GM18519 (cell line): ENCODE results near the gene LMAN2L.

Experiments used
- ATAC-seq: cut with Tn5 transposase; IDR thresholded peaks from one replicate; pipeline ENCODE4 v1.9.1; 2021; ENCODE audit warnings: mild to moderate bottlenecking, moderate library complexity; ENCODE audit not compliant: unreplicated experiment, low FRiP score

LMAN2L gene

GRCh38 chr2:96739633-96740428 lies at the start of gene LMAN2L:
Gene LMAN2L (minus strand): TSS chr2:96740064. CDS start chr2:96740040, 24 bp downstream.
- ATAC-seq, result peak; percentile 88

- no peak for ATAC-seq
Measured at GRCh38 chr2:96789245-96789617, 49.4 kb upstream of the LMAN2L start.

DNA sequence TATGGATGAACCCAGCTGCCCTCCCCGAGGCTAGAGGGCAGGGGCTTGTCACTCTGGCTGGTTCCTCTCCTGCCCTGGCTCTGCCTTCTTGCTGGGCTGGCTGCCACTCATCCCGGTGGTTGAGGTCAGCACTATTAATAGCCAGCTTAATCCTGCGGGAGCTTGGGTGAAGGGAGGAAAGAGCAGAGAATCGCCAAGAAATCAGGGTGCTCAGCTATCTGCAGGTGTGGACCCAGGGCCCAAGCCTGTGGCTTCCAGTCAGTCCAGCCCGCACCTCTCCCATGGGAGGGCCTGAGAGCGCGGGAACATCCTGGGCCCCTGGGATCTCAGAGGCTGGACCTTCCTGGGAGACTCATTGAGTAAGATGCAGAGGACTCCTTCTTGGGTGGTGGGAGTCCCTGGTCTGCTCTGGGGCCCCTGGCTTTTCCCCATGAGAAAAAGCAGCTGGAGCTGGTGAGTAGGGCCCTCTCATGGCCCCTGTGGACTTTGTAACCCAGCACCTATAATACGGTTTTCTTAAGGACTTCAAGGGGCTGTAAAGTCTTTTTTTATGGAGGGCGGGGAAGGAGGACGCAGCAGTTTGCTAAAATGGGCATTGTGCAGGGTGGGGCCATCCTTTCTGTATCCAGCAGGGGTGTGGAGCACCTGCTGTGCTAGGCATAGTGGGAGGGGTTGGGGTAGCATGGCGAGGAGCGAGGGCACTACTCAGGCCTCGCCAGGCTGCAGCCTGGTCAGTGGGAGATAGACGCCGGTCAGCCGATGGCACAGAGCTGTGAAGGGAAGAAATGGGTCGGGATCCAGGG lies 48.8 kb upstream of the LMAN2L start:
- ATAC-seq, result no peak

DNA sequence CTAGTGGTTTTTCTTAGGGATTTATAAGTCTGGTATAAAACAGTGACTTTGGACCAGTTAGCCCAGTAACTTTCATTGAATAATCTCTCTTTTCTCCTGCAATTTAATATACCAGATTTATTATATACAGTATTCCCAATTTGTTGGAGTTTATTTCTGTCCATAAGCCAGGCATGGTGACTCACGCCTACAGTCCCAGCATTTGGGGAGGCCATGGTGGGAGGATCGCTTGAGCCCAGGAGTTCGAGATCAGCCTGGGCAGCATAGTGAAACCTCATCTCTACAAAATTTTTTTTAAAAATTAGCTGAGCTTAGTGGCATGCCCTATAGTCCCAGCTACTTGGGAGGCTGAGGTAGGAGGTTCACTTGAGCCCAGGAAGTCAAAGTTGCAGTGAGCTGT lies 47.5 kb upstream of the LMAN2L start:
- no peak for ATAC-seq

DNA sequence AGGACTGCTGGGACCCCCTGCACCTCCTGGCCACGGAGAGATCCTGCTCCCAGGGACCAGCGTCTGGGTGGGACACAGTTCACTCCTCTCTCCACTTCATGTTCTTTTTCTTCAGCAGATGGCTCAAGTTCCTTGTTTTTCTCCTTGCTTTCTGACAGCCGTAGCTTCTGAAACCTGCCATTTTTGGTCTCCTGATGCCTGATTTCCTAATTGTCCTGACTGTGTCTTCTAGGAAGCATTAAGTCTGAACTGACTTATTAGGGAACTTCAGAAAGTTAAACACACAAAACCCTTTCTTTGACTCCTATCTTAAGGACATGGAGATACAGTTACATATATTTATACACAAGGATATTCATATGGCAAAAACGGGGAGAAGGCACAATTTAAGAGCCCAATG lies 43.5 kb upstream of the LMAN2L start:
- no peak for ATAC-seq

DNA sequence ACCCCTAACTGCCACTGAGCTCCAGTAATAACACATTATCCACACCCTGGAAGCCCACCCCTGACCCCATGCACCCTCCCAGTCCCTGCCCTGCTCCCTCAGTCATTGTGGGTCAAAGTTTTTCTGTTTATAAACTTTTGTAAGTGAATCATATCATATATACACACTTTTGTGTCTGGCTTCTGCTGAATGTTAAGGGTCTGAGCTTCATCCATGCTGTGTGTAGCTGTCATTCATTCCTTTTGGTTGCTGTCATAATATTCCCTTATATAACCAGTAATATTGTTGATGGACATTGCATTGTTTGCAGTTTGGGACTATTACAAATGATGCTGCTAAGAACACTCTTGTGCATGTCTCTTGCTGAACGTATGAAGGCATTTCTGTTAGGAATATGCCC lies 35.3 kb upstream of the LMAN2L start:
- no peak for ATAC-seq

GRCh38 chr2:96773922-96774321 lies 34.1 kb upstream of the LMAN2L start:
- no peak for ATAC-seq

DNA sequence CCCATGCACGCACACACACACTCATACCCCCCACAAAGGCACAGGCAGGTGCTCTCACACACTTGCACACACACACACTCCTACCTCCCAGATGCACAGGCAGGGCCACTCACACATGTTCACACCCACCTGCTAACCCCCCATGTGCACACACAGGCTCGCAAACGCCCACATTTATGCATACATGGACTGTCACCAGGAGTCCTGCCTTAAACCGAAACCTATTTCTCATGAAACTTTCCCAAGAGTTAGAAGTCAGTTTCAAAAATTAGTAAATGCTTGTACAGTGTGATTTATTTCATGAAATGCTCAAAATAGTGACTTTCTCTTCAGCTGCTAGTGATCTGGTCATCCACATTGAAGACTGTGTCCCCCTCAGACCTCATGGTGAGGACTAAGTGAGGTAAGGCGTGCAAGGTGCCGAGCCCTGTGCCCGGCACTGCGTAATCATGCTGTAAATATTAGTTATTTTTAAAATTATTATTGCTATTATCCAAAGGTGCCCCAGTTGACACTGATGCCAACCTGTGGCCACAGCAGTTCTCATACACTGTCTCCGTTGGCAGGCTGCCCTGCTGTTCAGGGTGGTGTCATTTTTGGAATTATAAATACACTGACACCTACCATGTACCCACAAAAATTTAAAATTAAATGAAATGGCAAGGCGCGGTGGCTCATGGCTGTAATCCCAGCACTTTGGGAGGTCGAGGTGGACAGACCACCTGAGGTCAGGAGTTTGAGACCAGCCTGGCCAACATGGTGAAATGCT lies 33.2 kb upstream of the LMAN2L start:
- ATAC-seq, result no peak

GRCh38 chr2:96771796-96772618 lies 32.1 kb upstream of the LMAN2L start:
- no peak for ATAC-seq

DNA sequence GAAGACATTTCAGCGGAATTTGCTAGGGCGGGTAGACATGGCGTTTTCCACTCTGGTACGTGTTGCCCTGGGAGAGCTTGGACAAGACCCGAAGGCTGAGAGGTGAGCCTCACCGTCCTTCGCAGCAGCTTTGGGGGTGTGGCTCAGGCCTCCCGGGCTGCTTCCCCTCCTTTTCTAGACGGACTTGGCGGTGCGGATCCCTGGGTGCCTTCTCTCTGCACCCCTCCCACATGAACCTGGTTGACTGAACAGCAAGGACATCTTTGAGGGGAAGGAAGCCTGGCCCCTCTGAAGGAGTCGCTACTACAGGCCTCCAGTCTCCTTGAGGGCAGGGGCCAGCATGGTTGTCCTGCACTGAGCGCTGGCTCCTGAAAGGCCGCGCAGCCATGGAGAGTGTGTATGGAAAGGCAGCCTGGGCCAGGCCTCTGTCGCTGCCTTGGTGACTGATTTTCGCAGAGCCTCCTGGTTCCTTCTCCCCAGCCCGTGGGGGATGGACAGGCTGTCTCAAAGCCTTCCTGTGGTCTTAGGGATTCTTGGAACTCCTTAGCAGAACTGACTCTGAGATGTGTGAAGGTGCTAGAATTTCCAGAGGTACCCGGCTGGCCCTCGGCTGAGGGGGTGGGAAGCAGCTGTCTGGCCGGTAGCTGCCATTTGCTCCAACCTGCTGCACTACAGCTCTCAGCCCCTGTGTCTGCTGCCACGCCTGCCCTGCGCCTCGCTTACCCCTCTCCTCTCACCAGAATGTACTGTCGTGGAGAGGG lies 30.8 kb upstream of the LMAN2L start:
- ATAC-seq, result no peak

DNA sequence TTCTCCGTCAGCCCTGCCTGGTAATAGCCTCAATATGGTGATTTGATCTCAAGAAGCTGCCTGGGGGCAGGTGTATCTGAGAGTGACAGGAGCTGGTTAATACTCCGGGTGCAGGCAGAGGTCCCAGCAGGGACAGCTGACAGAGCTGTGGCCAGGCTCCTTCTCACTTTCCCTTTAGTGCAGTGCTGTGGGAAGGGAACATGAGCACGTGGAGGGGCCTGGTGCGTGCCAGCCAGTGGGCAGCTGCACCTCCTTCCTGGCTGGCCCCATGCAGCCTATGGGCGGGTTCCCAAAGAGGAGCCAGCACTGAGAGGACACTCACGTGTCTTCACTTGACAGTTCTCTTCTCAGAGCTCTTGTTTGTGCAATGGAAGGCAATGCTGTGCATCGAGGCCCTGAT lies 29.9 kb upstream of the LMAN2L start:
- no peak for ATAC-seq

GRCh38 chr2:96768083-96768561 lies 28.3 kb upstream of the LMAN2L start:
- no peak for ATAC-seq

DNA sequence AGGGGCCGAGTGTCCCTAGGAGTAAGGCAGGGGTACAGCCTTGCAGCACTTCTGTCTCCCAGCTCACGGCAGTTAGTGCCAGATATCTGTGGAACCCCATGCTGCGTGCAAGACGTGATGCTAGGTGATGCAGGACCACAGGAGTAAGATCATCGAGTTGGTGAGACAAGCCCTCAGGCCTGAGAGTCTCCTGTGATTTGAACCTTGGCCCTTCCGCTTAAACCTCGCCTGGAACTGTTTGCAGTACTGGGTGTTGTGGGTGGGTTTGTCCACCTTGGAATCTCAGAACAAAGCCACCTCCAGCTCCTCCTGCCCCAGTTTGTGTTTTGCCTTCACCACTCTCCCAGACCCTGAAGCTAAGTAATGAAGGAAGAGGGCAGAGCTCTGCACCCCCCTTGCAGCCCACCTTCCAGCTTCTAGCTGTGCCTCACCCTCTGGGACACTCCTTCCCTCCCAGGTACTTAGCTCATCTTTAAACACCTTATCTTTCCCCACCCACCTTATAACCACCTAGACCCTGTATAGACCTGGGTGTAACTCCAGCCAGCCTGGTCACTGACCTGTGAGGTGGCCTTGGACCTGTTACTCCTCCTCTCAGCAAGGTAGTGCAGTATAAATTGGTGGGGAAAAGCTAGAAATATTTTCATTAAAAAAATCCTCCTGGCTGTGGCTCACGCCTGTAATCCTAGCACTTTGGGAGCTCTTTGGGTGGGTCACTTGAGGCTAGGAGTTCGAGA lies 27.4 kb upstream of the LMAN2L start:
- ATAC-seq, result no peak

GRCh38 chr2:96764253-96764637 lies 24.4 kb upstream of the LMAN2L start:
- ATAC-seq, result no peak

DNA sequence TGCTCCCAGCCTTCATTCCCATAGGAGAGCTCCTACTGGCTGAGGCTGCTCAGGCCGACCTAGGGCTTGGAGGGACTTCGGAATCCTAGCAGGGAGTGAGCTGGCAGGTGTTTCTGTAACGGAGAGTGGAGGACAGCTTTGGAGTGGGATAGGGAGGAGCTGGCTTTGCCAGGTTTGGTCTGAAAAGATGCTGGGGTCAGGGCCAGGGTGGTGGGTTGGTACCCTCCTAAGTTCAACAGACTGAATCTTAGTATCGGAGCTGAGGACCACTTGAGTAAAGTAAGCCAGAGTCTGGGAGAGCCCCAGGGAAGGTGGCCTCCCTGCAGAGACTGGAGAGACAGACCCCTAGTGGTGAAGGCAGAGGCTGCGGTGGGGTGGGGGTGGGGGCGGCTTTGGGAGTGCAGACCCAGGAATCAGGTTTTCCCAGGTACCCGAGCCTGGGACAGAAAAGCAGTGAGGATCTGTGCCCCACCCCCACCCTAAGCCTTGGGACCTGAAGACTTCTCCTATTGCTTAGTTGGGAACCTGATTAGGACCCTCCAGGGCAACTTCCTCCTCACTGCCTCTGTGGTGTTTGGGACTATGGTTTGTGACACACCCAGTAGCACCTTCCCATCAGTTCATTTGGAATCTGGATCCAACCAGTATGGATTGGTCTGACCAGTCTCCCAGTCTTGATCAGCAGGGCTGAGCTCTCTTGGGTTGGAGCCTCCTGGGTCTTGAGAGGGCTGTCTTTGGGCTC lies 23.8 kb upstream of the LMAN2L start:
- ATAC-seq, result no peak

DNA sequence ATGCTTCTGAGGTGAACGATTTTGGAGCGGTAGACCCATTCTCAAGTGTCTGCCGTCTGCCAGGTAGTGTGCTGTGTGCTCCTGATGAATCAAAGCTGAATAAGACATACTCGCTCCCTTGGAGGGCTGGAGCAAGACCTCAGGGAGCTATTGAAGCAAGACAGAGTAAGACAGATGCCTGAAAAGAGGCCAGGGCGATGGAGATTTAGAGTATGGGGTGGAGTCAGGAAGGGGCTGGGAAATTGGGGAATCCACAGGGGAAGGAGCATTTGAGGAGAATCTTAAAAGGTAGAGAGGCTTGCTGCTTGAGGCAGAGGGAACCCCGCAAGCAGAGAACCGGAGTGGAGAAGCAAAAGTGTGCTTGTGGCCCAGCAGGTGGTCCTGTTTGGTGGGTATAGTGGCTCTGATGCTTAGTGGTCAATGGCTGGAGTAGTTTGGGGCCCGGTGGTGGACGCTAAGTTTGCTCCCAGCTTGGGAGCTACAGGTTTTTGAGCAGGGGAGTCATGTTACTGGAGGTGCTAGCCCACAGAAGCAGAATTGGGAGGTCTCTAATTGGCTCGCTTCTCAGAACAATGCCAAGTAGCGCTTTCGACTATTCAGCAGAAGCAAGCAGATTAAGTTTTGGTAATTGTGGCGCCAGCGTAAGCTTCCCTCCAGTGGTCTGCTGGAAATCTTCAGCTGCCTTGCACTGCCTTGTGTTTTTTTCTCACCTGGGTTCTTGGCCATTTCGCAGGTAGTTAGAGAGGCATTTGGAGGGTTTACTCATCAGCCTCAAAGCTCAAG lies 22.9 kb upstream of the LMAN2L start:
- ATAC-seq, result no peak
